Choroid plexus epithelial cell (primary cell): Measurements from ENCODE around the gene TRAF2.

ENCODE experiments used
- DNase-seq: peaks from one replicate; pipeline ENCODE4 v3.0.0-alpha.2; 2010; ENCODE audit warnings: low read depth
- H3K4me3 ChIP-seq: 2 replicates; pipeline ENCODE4 v1.5.1; 2011; ENCODE audit warnings: low read depth, mild to moderate bottlenecking, control low read depth, low read length, moderate library complexity
- CTCF ChIP-seq: conservative IDR thresholded peaks from 2 replicates; pipeline ENCODE4 v1.5.1; 2011; ENCODE audit warnings: low read depth, mild to moderate bottlenecking, control low read depth, inconsistent platforms, low read length, moderate library complexity

TRAF2 gene

DNA sequence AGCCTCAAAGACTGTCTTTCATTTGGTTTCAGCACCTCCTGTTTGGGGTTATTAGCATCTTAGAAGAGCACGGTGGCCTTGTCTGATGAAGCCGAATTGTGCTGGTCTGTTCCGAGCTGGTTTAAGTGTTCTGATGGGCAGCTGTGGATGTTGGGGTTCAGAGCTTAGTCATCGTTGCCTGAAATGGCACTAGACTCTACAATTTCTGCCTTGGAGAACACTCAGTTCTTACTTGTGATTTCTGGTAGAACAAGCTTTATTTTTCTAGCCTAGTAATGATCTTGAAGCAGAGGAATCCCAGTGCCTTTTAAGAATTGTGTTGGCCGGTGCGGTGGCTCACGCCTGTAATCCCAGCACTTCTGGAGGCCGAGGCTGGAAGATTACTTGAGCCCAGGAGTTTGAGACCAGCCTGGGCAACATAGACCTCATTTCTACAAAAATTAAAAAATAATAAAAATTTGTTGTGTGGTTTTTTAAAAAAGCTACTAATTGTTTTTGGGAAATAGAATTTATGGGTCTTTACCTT, 50.4 kb downstream of the TRAF2 start:
- no peak for DNase-seq
- H3K4me3 ChIP-seq: no peak overlapping the region
- TF ChIP-seq CTCF: no peak

DNA sequence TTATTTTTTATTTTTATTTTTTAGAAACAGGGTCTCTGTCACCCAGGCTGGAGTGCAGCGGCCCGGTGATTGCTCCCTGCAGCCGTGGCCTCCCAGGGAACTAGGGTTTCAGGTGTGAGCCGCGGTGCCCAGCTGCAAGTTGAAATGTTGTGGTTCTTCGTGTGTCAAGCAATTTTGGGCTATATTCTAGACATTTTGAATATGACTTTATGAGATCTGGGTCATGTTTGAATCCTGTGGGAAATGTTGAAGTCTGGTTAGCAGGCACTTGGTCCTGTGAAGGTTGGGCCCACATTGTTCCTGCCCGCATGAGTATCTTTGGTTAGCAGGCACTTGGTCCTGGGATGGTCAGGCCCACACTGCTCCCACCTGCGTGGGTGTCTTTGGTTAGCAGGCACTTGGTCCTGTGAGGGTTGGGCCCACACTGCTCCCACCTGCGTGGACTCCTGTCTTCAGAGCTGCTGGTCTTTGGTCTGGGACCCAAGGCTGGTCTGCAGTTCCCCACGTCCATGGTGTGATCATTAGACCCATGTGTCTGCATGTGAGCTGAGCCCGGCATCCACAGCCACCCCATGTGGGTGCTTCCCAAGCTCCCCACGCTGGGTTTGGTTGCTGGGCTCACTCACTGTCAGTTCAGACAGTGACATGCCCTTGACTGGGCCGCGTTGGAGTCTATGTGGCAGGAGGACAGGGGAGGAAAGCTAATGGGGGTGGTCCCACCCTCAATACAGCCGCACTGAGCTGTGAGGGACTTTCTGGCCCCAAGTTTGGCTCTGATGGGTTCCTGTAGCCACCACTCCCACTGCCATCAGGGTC, 51.1 kb downstream of the TRAF2 start:
- no peak for TF ChIP-seq CTCF
- no peak for DNase-seq
- no peak overlapping the region for H3K4me3 ChIP-seq

DNA sequence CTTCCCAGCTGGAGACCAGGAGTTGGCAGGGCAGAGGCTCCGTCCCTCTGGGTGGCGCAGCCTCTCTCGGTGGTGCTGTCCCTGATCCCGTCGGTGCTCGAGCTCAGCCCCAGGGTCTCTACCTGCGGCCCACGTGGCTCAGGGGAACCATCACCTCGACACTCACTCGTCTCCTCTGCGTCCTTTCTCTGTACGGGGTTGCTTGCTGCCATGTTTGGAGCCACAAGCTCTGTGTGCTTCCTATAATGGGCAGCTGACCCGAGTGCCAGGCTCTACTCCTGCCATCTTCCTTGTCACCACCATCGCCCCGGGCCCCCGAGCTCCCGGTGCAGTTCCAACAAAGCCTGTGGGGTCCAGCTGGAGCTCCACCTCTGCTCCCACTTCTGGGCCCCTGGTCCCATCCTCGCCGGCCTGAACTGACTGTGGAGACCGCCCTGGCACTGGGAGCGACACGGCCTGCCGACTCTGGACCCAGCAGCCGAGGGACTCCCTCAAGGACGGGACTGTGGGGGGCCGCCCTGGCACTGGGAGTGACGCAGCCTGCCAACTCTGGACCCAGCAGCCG, 53.2 kb downstream of the TRAF2 start:
- H3K4me3 ChIP-seq: no peak overlapping the region
- no peak for DNase-seq
- no peak for TF ChIP-seq CTCF

- TF ChIP-seq CTCF: no peak
- DNase-seq: no peak
- no peak overlapping the region for H3K4me3 ChIP-seq
Observed at GRCh38 chr9:136939996-136940525, 53.7 kb downstream of the TRAF2 start.

GRCh38 chr9:136940526-136941230, 54.4 kb downstream of the TRAF2 start:
- no peak for TF ChIP-seq CTCF
- no peak overlapping the region for H3K4me3 ChIP-seq
- no peak for DNase-seq

- no peak overlapping the region for H3K4me3 ChIP-seq
- no peak for TF ChIP-seq CTCF
- no peak for DNase-seq
Observed at GRCh38 chr9:136941231-136942111, 55.2 kb downstream of the TRAF2 start.
